HG03175 (cell line): ENCODE measurements around the gene C19orf33.

Experiments
- ATAC-seq: cut with Tn5 transposase; IDR thresholded peaks from one replicate; pipeline ENCODE4 v1.9.1; 2021; ENCODE audit warnings: mild to moderate bottlenecking, moderate library complexity; ENCODE audit not compliant: unreplicated experiment

Gene C19orf33

GRCh38 chr19:38308006-38308766 is 4.1 kb downstream of the C19orf33 start:
- ATAC-seq: no peak

DNA sequence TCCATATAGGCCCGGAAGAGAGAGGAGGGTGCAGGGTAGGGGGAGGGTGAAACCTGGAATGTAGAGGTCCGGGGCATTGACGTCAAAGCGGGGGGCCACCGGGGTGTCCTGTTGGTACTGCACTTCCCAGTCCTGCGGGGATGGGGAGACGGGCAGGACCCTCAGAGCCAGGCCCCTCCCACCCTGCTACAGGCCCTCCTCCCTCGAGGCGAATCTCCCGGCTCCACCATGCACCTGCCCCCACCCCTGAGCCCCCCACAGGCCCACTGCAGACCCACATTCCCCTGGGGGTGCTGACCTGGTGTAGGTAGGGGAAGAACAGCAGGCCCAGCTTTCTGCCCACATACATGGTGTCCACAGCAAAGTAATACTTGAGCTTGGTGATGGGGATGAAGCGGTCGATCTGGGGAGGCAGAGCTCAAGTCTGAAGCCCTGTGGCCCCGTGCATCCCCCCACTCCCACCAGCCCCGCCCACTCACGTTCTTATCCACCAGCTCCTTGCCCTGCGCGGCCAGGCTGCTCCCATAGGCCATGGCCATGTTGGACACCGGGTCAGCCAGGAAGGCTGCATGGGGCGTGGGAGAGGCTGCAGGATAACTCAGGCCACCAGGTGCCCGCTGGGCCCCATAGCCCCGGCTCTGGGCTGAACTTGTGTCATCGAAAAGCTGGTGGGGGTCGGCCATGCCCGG is 5.0 kb downstream of the C19orf33 start:
- ATAC-seq: no peak

GRCh38 chr19:38309615-38310278 is 5.7 kb downstream of the C19orf33 start:
- ATAC-seq: no peak

- ATAC-seq: no peak
Observed at GRCh38 chr19:38310279-38310670, 6.2 kb downstream of the C19orf33 start.

DNA sequence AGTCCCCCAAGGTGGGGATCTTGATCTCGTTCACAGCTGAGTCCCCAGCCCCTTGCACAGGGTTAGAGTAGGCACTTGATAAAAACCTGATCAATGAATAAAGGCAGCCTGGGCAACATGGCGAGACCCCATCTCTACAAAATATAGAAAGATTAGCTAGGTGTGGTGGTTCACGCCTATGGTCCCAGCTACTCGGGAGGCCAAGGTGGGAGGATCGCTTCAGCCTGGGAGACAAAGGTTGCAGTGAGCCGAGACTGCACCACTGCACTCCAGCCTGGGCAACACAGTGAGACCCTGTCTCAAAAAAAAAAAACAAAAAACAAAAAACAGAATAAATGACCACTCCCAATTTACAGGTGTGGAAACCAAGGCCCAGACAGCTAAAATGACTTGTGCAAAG is 6.9 kb downstream of the C19orf33 start:
- no peak for ATAC-seq

- ATAC-seq: peak; percentile 88
Observed at GRCh38 chr19:38315657-38316476, 11.8 kb downstream of the C19orf33 start, which contains the start of gene YIF1B. Gene YIF1B, minus strand, starts transcription at chr19:38315947. Its CDS starts 30 bp downstream, at chr19:38315917.

GRCh38 chr19:38316477-38317067 is 12.5 kb downstream of the C19orf33 start:
- no peak for ATAC-seq

DNA sequence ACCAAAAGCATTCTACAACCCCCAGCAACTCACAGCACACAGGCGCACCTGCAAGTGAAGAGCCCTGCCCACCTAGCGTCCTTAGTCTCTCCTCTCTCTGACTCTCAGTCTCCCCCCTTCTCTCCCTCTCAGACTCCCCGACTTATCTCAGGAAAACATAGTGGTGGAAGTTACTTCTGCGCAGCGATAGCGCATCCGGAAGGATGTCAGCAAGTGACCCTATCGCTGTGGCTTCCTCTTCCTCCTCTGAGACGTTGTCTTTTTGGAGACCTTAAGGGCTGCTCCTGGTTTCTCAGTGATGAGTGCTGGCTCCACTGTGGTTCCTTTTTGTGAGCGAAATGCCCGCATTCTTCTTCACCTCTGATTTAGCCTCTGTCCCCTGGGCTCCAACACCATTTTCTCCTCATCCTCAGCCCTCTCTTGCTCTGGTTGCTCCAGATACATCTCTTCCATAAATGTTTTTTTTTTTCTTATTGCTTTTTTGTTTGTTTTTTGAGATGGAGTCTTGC is 13.1 kb downstream of the C19orf33 start:
- ATAC-seq: no peak

- no peak for ATAC-seq
Observed at GRCh38 chr19:38318660-38319059, 14.6 kb downstream of the C19orf33 start.

GRCh38 chr19:38319421-38320258 is 15.6 kb downstream of the C19orf33 start, which contains the start of gene KCNK6:
Gene KCNK6, plus strand, starts transcription at chr19:38319845. Its CDS starts 106 bp downstream, at chr19:38319951.
- ATAC-seq: no peak

- no peak for ATAC-seq
Observed at GRCh38 chr19:38320969-38321339, 16.9 kb downstream of the C19orf33 start.

DNA sequence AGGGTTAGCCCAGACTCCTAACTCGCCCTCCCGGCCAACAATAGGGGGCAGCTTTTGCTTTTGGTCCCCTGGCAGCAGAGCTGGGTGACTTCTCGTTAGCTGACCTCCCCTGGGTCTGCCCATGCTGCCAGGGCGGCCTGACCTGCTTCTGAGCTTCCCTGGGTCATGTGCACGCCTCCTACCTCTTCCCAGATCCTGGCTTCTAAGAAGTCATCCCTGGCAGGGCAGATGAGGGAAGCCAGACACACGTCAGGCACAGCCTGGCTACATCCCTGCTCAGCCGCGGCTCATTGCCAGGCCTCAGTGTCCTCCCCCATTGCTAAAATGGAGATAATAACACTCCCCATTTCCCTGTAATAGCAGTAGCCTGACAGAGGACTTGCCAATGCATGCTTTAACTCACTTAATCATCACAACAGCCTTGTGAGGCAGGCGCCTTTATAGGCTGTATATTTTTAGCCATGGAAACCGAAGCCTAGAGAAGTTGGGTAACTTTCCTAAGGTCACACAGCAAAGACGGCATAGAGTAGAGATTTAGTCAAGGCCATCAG is 17.7 kb downstream of the C19orf33 start:
- ATAC-seq: no peak

GRCh38 chr19:38323291-38323690 is 19.2 kb downstream of the C19orf33 start:
- ATAC-seq: no peak

DNA sequence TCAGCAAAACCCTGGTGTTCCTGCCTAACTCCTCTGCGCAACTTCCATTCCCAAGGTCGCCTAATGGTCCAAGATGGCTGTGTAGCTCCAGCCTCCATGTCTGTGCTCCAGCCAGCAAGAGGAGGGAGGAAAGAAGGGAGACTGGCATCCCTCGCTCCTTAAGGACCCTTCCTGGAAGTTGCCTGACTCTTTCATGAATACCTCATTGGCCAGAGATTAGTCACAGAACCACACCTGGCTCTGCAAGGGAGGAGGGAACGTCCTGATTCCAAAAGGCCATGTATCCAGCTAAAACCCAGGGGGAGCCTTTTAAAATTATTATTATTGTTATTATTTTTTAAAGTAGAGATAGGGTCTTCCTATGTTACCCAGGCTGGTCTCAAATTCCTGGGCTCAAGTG is 20.4 kb downstream of the C19orf33 start:
- ATAC-seq: no peak

GRCh38 chr19:38326591-38326990 is 22.5 kb downstream of the C19orf33 start:
- ATAC-seq: no peak

GRCh38 chr19:38329651-38330050 is 25.6 kb downstream of the C19orf33 start:
- no peak for ATAC-seq

- ATAC-seq: no peak
Observed at GRCh38 chr19:38331728-38332127, 27.7 kb downstream of the C19orf33 start.

DNA sequence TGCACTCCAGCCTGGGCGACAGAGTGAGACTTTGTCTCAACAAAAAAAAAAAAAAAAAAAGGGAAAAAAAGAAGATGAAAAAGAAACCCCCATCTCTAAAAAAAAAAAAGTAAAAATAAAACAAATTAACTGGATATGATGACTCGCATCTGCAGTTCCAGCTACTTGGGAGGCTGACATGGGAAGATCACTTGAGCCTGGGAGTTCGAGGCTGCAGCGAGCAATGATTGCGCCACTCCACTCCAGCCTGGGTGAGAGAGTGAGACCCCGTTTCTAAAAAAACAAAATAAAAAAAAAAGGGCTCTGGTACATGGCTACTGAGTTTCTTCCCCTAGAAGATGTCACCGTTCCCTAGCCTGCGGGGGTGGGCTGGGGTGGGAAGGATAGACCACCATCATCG is 29.2 kb downstream of the C19orf33 start:
- no peak for ATAC-seq
